SK-N-MC (cell line): ENCODE measurements around the gene SLFNL1.

ENCODE experiments used
- DNase-seq: peaks from one replicate; pipeline ENCODE4 v3.0.0-alpha.2; 2011; ENCODE audit warnings: low read depth, low spot score
- H3K27ac ChIP-seq: fragments of 200-600 bp; sonication (generic); 2 replicates; pipeline ENCODE4 v1.5.1; 2016; ENCODE audit warnings: mixed run types
- H3K36me3 ChIP-seq: fragments of 200-600 bp; sonication (generic); 2 replicates; pipeline ENCODE4 v1.6.1; 2017; ENCODE audit warnings: antibody characterized with exemption, low read length, mixed read lengths; ENCODE audit not compliant: insufficient read depth
- H3K4me3 ChIP-seq: fragments of 200-600 bp; sonication (generic); 2 replicates; pipeline ENCODE4 v1.5.1; 2016
- H3K9ac ChIP-seq: fragments of 200-600 bp; sonication (generic); 2 replicates; pipeline ENCODE4 v1.8.0; 2017; ENCODE audit warnings: mixed run types, mixed read lengths; ENCODE audit not compliant: insufficient read length
- H3K9me3 ChIP-seq: fragments of 200-600 bp; sonication (generic); 2 replicates; pipeline ENCODE4 v1.6.1; 2017; ENCODE audit warnings: low read depth, mild to moderate bottlenecking, antibody characterized with exemption, low read length, moderate library complexity, mixed read lengths
- EZH2 ChIP-seq: fragments of 200-600 bp; sonication (generic); IDR thresholded peaks from one replicate; pipeline ENCODE4 v1.6.1; 2017; ENCODE audit warnings: antibody characterized with exemption
- FOXP2 ChIP-seq: optimal IDR thresholded peaks from 2 replicates; pipeline ENCODE3; 2011; ENCODE audit warnings: mild to moderate bottlenecking, moderate library complexity; ENCODE audit not compliant: insufficient read depth; ENCODE audit errors: extremely low read length, control extremely low read depth
- POLR2AphosphoS5 ChIP-seq: IDR thresholded peaks from 2 replicates; pipeline ENCODE4 v1.6.1; 2012; ENCODE audit warnings: mild to moderate bottlenecking, low read depth, low read length, borderline replicate concordance

Gene SLFNL1

GRCh38 chr1:40987439-40988276, 33.9 kb downstream of the SLFNL1 start:
- H3K9me3 ChIP-seq = no peaks in the 10 kb centered on the region
- TF ChIP-seq EZH2 (no peak), POLR2AphosphoS5 (no peak), FOXP2 (no peak)
- H3K36me3 ChIP-seq = peaks cover 100% of the 10 kb centered on the region
- no peak for DNase-seq
- no peak overlapping the region for H3K9ac ChIP-seq
- H3K27ac ChIP-seq = no peak overlapping the region
- no peak overlapping the region for H3K4me3 ChIP-seq

- no peak for DNase-seq
- no peak overlapping the region for H3K27ac ChIP-seq
- H3K9me3 ChIP-seq = no peaks in the 10 kb centered on the region
- H3K4me3 ChIP-seq = no peak overlapping the region
- TF ChIP-seq EZH2 (no peak), FOXP2 (no peak), POLR2AphosphoS5 (no peak)
- H3K36me3 ChIP-seq = peaks cover 95% of the 10 kb centered on the region
- no peak overlapping the region for H3K9ac ChIP-seq
These were observed 34.6 kb downstream of the SLFNL1 start for GRCh38 chr1:40986956-40987355.

GRCh38 chr1:40986328-40986783, 35.2 kb downstream of the SLFNL1 start:
- Histone ChIP-seq H3K9me3 (no peaks in the 10 kb centered on the region), H3K4me3 (no peak overlapping the region), H3K9ac (no peak overlapping the region), H3K36me3 (peaks cover 91% of the 10 kb centered on the region), H3K27ac (no peak overlapping the region)
- no peak for DNase-seq
- TF ChIP-seq FOXP2 (no peak), EZH2 (no peak), POLR2AphosphoS5 (no peak)

- H3K4me3 ChIP-seq = no peak overlapping the region
- H3K9me3 ChIP-seq = no peaks in the 10 kb centered on the region
- H3K9ac ChIP-seq = no peak overlapping the region
- H3K36me3 ChIP-seq = peaks cover 91% of the 10 kb centered on the region
- no peak for DNase-seq
- H3K27ac ChIP-seq = no peak overlapping the region
- TF ChIP-seq EZH2 (no peak), FOXP2 (no peak), POLR2AphosphoS5 (no peak)
These were observed 35.6 kb downstream of the SLFNL1 start for GRCh38 chr1:40985875-40986274.

- no peak for TF ChIP-seq EZH2
- TF ChIP-seq POLR2AphosphoS5 = no peak
- no peak for TF ChIP-seq FOXP2
- Histone ChIP-seq H3K4me3 (no peak overlapping the region), H3K9ac (no peak overlapping the region), H3K36me3 (peaks cover 86% of the 10 kb centered on the region), H3K27ac (no peak overlapping the region), H3K9me3 (no peaks in the 10 kb centered on the region)
- DNase-seq = no peak
These were observed 36.4 kb downstream of the SLFNL1 start for GRCh38 chr1:40985161-40985560.

- no peak overlapping the region for H3K27ac ChIP-seq
- H3K36me3 ChIP-seq = peaks cover 80% of the 10 kb centered on the region
- DNase-seq = no peak
- no peak overlapping the region for H3K9ac ChIP-seq
- TF ChIP-seq FOXP2 (no peak), EZH2 (no peak), POLR2AphosphoS5 (no peak)
- H3K4me3 ChIP-seq = no peak overlapping the region
- H3K9me3 ChIP-seq = no peaks in the 10 kb centered on the region
These were observed 37.0 kb downstream of the SLFNL1 start for GRCh38 chr1:40984531-40984930.

GRCh38 chr1:40984066-40984465, 37.5 kb downstream of the SLFNL1 start:
- TF ChIP-seq FOXP2 (no peak), POLR2AphosphoS5 (no peak), EZH2 (no peak)
- H3K9me3 ChIP-seq = no peaks in the 10 kb centered on the region
- DNase-seq = no peak
- H3K27ac ChIP-seq = no peak overlapping the region
- no peak overlapping the region for H3K9ac ChIP-seq
- H3K4me3 ChIP-seq = no peak overlapping the region
- H3K36me3 ChIP-seq = peaks cover 75% of the 10 kb centered on the region

GRCh38 chr1:40983286-40983685, 38.2 kb downstream of the SLFNL1 start:
- Histone ChIP-seq H3K9me3 (no peaks in the 10 kb centered on the region), H3K36me3 (peaks cover 67% of the 10 kb centered on the region), H3K4me3 (no peak overlapping the region), H3K27ac (no peak overlapping the region), H3K9ac (no peak overlapping the region)
- no peak for DNase-seq
- TF ChIP-seq POLR2AphosphoS5 = no peak

- peak overlapping the region; percentile 30 for H3K9ac ChIP-seq
- no peak for DNase-seq
- no peaks in the 10 kb centered on the region for H3K9me3 ChIP-seq
- TF ChIP-seq POLR2AphosphoS5 = no peak
- no peak for TF ChIP-seq FOXP2
- TF ChIP-seq EZH2 = no peak
- no peak overlapping the region for H3K4me3 ChIP-seq
- peaks cover 62% of the 10 kb centered on the region for H3K36me3 ChIP-seq
- no peak overlapping the region for H3K27ac ChIP-seq
These were observed 38.8 kb downstream of the SLFNL1 start for GRCh38 chr1:40982721-40983120.
